GM19468 (cell line): Measurements from ENCODE around the gene IPCEF1.

Experiments used
- ATAC-seq: cut with Tn5 transposase; IDR thresholded peaks from one replicate; pipeline ENCODE4 v1.9.1; 2021; ENCODE audit warnings: mild to moderate bottlenecking, moderate library complexity, moderate number of reproducible peaks; ENCODE audit not compliant: unreplicated experiment; ENCODE audit errors: extremely low read depth

IPCEF1 gene

DNA sequence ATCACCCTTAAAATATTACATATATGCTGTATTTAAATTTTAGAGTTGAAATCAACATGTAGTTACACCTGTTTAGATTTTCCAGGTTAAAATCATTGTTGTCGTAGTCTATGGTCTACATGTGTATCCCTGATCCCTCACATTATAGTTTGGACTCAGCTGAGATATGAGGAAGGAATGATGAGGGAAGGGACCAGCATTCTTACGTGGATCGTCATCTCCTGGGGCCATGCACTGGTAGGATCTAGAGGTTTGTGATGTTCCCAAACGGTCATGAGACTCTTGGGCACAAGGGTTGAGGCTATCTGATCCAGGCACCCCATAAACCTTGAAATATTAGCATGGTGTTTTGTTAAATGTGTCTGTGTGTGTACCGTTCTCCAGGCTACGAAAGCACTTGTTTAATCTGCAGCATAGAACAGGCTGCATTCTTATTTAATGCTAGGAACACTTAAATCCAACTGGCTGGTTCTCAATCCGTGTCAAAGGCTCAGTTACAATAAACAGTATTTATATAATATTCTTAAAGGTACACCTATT, 55.4 kb downstream of the IPCEF1 start:
- ATAC-seq: no peak

DNA sequence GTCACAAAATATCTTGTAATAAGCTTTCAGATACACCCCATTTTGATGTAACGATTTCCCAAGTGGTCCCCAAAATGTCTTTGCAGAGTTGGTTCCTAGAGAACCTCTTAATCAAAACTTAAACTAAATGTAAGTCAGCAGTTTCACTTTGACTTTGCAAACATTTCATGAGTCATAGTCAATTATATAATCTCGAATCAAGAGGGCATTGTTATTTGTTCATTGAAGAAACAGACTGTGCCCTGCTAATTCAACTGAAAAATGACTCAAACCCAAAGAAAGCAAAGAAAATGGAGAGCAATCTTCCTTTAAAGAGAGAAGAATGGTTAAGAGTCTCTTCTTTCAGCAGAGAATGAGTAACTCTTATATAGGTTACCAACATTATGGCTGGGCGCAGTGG, 58.3 kb downstream of the IPCEF1 start:
- ATAC-seq: no peak

DNA sequence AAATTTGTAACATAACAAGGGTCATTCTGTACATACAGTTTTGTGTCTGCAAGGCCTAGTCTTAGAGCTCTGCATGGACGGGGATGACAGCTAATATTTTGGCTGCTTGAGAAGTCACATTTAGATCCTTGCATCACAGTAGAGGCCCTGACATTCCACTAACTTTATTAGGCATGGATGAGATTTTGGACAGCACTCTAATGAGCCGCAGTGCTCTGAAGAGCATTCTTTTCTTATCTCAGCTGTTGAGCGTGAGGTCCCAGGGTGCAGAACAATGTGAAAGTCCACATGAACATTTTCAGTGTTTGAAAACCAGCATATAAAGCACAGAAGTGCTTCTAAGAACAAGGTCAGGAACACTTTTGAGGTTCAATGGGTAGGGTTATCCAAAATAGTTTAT, 58.9 kb downstream of the IPCEF1 start:
- no peak for ATAC-seq

DNA sequence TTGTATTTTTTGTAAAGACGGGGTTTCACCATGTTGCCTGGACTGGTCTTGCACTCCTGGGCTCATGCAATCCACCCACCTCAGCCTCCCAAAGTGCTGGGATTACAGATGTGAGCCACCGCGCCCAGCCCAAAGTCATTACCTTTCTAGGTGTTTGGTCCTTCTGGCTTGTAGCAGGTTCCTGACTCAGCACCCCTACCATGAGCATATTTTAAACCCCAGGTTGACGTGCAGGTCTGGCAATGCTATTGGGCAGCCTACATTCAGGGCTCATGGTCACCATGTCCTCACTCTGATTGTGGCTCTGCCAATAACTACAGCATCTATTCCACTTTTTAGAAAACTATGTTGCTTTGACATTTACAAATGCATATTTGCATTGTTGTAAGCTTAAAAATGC, 59.4 kb downstream of the IPCEF1 start:
- ATAC-seq: no peak

DNA sequence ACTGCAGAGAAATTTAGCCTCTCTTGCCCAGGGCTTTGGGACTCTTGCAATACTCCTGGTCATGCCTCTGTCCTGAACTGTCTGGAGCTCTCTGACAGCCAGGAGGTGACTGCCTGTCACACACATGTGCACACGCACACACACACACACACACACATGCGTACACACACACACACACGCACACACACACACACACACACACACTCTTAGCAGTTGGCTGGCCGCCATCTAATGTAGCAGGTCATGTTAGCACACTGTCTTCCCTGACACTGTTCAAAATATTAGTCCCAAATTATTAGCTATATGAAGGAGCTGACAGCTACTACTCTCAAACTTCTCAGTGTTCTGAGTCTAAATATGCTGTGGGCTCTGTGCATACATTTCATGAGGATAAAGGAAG, 60.9 kb downstream of the IPCEF1 start:
- no peak for ATAC-seq

DNA sequence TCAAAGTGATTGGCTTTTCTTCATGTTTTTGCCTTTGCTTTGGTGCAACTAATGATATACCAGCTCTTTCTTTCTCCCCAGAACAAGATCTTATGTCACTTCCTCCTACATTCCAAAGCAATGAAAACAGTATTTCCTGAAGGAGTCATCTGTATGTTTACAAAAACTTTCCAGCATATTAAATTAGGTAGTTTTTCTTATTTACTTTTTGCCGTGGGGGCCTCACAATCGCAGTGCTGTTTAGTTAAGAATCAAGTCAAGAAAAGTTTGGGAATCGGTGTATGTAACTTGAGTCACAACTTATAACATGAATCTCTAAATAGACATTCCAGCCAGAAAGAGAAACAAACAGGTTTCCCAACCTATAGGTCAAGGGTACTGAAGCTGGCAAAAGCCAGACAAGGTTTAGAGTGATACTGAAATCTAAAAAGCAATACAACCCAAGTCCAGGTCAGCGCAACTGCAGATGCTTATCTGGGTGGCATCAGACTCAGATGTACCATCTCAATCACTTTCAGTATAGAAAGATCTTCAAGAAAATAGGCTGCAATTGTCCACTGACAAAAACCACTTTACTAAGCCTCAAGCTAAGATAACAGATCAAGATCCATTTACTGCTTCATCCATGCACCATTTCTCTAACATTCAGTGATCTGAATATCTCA, 63.6 kb downstream of the IPCEF1 start:
- no peak for ATAC-seq

DNA sequence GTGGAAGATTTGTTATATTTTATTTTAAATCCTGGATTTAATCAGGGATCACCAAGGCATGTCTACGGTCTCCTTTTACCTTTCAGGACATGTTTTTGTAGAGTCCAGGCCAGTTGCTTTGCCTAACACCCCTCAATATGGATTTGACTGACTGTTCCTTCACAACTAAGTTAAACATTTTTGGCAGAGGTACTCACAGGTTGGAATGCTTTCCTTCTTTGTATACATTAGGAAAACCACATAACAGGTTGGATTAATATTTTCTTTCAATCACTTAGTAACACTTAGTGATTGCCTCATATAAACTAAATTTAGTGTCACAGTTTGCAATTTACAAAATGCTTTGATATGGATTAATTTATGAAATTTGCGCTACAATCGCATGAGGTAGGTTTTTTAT, 64.5 kb downstream of the IPCEF1 start:
- ATAC-seq: no peak

DNA sequence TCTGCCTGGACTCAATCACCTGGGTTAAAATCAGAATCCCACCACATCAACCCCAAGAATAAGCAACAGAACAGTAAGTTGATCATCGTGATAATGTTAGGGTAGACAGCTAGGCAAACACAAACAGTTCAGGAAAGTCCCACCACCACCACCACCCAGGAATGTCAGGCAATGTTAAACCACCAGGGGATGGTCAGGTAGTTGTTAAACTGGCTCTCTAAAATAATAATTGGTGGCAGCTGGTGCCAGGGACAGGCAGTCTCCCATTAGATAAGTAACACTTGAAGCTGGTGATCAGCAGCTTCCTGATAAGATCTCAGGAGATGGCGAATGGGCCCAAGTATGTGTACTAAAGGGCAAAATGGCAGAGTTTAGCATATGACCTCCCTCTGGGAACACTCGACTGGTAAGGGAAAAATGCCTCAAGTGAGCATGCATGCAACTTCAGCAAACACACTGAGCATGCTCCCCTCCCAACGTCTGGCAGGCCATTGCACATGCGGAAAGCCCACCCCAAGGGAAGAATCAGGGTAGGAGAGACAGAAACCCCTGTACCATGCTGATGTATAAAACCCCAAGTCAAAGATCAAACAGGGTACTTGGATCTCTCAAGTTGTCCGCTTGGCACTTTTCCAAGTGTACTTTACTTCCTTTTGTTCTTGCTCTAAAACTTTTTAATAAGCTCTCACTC, 66.6 kb downstream of the IPCEF1 start:
- ATAC-seq: no peak

DNA sequence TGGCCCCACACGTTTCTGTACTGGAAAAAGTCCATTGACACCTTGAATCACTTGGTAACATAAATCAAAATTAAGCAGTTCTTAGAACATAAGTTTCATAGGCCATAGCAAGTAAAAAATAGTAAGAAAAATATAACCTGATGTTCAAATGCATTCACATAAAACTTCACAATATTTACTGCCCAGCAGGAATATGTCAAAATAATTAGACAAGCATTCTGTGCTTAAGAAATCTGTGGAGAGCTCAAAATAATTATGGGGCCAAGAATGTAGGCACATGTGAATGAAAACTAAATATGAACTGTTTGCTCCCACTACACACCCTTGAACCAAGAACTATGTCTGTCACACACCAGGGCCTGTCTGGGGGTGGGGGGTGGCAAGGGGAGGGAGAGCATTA, 70.8 kb downstream of the IPCEF1 start:
- no peak for ATAC-seq

DNA sequence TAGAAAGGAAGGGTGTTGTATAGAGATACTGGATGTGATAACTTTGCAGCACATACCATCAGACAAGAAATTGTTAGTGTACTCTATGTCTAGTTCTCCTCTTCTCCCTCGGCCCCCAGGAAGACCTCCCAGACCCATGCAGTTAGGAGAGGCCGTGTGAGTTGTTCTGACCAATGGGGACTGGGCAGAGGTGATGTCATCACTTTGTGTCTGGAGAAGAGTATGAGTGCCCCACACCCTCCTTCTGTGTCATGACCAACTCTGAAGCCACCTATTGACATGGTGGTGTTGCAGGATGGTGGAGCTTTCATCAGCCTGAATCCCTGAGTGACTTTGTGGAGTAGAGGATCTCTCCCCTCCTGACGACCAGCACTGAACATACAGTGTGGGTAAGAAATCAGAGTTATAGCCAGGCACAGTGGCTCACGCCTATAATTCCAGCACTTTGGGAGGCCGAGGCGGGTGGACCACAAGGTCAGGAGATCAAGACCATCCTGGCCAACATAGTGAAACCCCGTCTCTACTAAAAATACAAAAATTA, 72.2 kb downstream of the IPCEF1 start:
- no peak for ATAC-seq

DNA sequence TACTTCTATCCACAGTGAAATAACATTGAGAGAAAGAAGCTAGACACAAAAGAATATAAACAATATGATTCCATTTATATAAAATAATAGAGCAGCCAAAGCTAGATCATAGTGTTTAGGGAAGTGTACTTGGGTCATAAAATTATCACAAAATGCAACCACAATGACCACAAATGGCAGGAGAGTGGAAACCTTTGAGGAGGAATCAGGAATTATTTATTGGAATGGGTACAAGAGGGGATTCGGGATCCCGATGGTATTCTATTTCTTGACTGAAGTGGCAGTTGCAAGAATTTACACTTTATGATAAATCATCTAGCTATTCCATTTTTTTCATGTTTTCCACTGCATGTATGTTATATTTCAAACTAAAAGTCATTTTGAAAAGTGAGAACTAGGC, 76.1 kb downstream of the IPCEF1 start:
- no peak for ATAC-seq

DNA sequence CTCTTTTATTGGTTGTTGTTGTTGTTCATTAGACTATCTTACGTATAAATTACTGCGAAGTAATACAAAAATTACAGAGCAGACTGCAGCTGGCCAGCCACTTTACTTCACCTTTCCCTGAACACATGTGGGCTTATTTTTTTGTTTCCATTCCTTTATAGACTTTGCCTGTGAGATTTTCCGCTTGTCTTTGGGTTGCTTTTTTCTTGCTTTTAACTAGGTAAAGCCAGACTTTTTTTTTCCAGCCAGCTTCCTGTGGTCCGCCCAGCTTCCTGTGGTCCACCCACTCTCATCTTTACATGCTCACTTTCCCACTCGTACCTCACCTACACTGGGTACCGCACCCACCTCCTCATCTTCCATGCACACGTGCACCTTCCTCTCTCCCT, 79.0 kb downstream of the IPCEF1 start:
- no peak for ATAC-seq

DNA sequence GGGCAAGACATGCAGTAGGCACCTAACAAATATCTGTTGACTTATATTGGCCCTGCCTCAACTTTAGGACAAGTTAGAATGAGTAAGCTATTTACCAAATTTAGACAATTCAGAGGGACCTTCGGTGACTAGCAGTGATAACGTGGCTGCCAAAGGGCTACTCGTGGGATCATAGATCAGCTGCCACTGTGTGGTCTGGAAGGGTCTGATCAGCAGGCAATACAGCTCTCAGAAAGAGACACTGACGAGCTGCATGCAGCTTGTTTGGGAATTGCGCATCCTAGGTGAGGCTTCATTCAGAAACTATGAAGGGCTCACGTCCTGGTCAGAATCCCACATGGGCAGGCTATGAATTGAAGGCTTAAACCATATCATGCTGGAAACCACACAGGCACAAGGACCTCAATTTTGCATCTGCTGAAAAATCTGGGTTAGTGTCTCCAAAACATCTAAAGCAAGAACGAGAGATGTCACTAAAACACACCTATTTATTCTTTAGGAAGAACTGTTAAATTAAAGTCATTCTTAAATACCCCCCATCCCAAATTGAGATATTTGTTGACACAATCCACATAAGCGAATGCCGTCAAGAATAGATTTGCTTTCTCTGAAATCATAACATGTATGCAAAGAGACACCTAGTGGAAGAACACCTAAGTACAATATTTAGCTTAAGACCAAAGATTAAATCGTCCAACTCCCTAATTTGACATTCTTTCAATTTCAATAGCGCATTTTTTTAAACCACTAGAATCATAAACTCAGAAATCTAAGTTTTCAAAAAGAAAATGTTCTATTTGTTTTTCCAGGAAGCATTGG, 79.6 kb downstream of the IPCEF1 start:
- no peak for ATAC-seq

DNA sequence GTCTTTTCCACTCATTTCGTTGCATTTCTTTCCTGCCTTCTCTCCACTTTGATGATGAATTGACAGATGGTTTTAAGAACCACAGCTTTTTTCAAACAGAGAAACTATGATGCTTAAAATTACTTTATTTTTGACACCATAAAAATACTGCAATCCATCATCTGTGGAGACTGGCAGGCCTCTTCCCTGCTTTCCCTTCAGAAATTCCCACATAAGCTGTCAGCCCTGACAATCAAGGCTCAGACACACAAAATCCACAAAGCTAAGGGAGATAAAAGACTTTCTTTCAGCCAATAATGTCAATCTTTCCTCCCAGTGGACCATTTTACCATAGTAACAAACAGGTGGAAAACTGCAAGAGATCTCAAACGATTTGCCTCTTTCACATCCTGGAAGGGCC, 82.4 kb downstream of the IPCEF1 start:
- no peak for ATAC-seq

DNA sequence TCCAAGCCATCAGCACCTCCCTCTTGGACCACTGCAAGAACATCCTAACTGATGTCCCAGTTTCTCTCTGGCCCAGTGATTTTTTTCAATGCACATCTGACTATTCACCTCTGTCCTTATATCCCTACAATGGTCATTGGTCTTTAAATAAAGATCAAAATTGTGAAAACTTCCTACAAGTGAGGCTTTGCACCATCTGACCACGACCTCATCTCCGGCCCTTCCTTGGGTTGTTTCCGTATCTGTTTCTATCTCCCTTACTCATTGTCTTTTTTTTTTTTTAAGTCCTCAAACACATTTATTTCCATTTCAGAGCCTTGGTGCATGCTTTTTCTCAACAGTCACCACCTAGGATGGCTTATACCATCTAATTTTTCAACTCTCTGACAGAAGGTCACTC, 88.1 kb downstream of the IPCEF1 start:
- no peak for ATAC-seq

DNA sequence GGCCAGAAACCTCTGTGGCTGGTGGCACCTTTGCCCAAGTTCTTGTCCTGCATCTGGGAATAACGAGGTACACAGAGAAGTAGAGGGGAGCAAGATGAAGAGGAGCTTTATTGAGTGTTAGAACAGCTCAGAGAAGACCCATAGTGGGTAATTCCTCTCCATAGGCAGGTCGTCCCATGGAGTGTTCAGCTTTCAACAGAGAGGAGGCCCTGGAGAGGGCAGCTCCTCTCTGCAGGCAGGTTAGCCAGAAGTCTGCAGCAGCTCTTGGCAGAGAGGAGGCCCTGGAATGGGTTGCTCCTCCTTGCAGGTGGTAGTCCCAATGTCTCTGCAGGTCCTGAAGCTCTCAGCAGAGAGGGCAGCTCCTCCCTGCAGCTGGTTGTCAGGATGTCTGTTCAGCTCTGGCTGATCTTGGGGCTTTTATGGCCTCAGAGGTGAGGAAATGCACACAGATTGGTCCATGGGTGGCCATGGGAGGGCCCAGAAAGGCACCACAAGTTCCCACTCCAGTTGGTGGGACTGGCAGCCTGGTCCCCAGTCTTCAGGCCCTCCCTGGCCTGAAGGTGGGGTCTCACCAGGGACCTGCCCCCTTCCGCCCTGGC, 89.0 kb downstream of the IPCEF1 start:
- ATAC-seq: peak; percentile 57

DNA sequence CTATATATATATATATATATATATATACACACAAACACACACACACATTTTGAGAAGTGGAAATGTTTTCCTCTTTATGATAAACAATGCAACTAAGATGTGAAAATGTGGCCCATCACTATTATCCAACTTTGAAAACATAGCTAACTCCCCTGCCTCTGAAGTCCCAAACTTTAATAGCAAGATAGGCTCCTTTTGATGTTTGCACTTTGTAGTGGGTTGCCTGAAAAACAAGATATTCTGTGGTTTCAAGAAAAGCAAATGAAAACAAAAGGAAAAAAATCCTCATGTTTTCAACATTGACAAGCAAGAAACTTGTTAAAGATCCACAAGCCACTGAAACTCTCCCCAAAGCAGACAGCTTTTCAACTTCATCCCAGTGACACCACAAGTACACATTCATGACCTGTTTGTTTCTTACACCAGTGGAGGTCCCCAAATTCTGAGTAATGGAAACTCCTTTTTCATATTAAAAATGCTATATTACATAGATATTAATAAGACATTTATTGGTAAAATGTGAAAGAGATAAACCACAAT, 90.0 kb downstream of the IPCEF1 start:
- ATAC-seq: no peak

DNA sequence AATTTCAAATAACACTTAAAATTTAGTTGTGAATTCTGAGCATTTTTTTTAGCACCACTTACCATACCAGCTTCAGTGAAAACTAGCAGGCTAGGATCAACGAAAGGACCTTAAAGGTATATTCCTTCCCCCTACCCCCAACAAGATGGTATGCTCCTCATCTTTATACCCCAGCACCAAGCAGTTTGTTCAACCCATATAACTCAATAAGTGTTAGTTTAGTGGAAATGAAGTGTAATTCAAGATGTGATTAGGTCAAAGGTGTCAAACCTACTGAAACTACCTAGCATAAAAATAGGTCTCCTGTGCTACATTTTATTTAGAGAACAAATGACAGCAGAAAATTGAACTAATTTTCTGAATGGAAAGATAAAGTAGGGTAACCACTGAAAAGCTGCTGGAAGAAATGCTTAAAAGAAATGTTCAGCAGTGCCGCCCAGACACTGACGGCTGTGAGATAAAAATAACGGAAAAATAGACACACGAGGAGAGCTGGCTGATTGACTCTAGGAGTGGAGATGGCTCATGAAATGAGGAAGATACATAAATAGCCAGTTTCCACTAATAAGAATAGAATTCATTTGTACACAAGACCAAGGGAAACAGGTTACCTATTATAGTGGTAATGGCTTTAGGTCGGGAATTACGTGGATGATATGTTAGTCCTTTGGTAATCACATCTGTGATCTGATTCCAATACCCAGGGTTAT, 94.8 kb downstream of the IPCEF1 start:
- no peak for ATAC-seq

DNA sequence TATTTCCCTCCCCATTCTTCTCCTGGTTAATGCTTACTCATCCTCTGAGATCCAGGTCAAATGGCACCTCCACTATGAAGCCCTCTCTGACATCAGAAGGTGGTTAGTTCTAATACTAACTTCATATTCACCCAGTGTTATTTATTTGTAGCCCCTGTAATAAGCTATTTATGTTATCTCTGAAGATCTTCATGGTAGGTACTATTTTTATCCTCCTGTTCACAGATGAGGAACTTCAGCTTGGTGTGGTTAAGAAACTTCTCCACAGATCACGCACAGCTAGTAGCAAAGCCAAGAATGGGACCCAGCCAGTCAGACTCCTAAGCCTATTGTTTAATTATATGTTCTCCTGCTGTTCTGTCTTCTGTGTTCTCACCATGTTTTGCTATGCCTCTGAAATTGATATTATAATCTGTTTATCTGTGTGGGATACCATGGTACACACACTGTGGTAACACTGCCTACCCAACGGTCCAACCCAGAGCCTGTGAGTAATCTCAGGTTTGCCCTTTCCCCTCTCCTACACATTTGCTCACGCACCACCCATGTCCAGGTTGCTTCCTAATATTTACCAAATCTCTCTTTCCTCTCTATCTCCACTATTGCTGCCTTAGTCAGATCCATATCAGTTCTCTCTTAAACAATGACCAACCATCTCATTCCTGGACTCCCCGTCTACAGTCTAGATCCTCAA, 98.4 kb downstream of the IPCEF1 start:
- ATAC-seq: peak; percentile 57
